Panc1 (cell line): Measurements from ENCODE around the gene SLU7. TPM values are rescaled to one million over a fixed set of nuclear protein-coding genes. Genes with fewer than 3 reads are reported as not detected.

ENCODE experiments used
- ATAC-seq: fragments of 200-7000 bp; cut with Tn5 transposase; 2 replicates; pipeline ENCODE4 v1.9.1; 2020; ENCODE audit warnings: mild to moderate bottlenecking, moderate library complexity
- BruUV-seq: library from RNA; stranded (reverse); fragments of 400-500 nt; replicated peaks from 2 replicates; lab custom pipeline; 2021; lab: Mats Ljungman, UMichigan
- CTCF ChIA-PET: fragments of 300-600 bp; sonication (Branson Sonifier 250); formaldehyde crosslinking; loops from one replicate; lab custom pipeline; 2022; ENCODE audit warnings: antibody characterized with exemption; lab: Charles Lee
- POLR2A ChIA-PET: fragments of 300-600 bp; sonication (Branson Sonifier 250); formaldehyde crosslinking; loops from one replicate; lab custom pipeline; 2022; ENCODE audit warnings: antibody characterized with exemption; lab: Charles Lee
- DNase-seq: peaks from one replicate; pipeline ENCODE4 v3.0.0-alpha.2; 2010; ENCODE audit warnings: low read depth, low spot score
- H3K27ac ChIP-seq: 2 replicates; pipeline ENCODE4 v1.5.1; 2011; ENCODE audit warnings: mild to moderate bottlenecking, low read length, inconsistent platforms
- H3K27me3 ChIP-seq: fragments of 200-500 bp; sonication (Bioruptor generic); 2 replicates; pipeline ENCODE4 v1.6.0; 2014; ENCODE audit warnings: low read length, inconsistent platforms; ENCODE audit not compliant: control insufficient read depth, insufficient read depth
- H3K36me3 ChIP-seq: fragments of 200-500 bp; sonication (Bioruptor generic); 2 replicates; pipeline ENCODE4 v1.5.1; 2014; ENCODE audit warnings: inconsistent platforms, mild to moderate bottlenecking, low read length, moderate library complexity; ENCODE audit not compliant: control insufficient read depth, insufficient read depth
- H3K4me1 ChIP-seq: 2 replicates; pipeline ENCODE4 v1.5.1; 2011; ENCODE audit warnings: inconsistent platforms, mild to moderate bottlenecking, low read length, moderate library complexity; ENCODE audit not compliant: control insufficient read depth, insufficient read depth
- H3K4me3 ChIP-seq, 2 experiments: 2 replicates each; pipeline ENCODE4 v1.5.1; 2011 to 2012; ENCODE audit warnings: low read depth in 2 of 2, low read length in 2 of 2, mild to moderate bottlenecking in 2 of 2, inconsistent platforms in 1 of 2, moderate library complexity in 1 of 2
- H3K9me3 ChIP-seq: fragments of 200-500 bp; sonication (Bioruptor generic); 2 replicates; pipeline ENCODE4 v1.5.1; 2014; ENCODE audit warnings: low read depth, mild to moderate bottlenecking, inconsistent platforms, low read length, moderate library complexity; ENCODE audit not compliant: control insufficient read depth, insufficient read depth
- POLR2AphosphoS5 ChIP-seq: IDR thresholded peaks from 2 replicates; pipeline ENCODE4 v1.6.1; 2012; ENCODE audit warnings: mild to moderate bottlenecking, low read depth, low read length, moderate library complexity
- SIN3A ChIP-seq: IDR thresholded peaks from 2 replicates; pipeline ENCODE4 v1.6.1; 2012; ENCODE audit warnings: low read depth, mild to moderate bottlenecking, low read length, moderate library complexity, borderline replicate concordance; ENCODE audit not compliant: insufficient read depth
- TCF7L2 ChIP-seq: IDR thresholded peaks from 2 replicates; pipeline ENCODE4 v1.6.1; 2011; ENCODE audit warnings: mild to moderate bottlenecking, low read depth, low read length, inconsistent platforms
- in situ Hi-C: cut with HindIII; loops from 2 replicates; pipeline ENCODE4 v1.10.0; 2016; ENCODE audit warnings: low sequenced_read_pairs, low pct_unique_long_range_greater_than_20kb
- intact Hi-C: fragments of 100-400 bp; cut with micrococcal nuclease; formaldehyde crosslinking; loops from one replicate; pipeline ENCODE4 v1.10.0; 2022; ENCODE audit not compliant: unreplicated experiment
- total RNA-seq: library from RNA; stranded (reverse); gene quantifications from one replicate; pipeline ENCODE4 v1.2.1, GENCODE V29; 2021; ENCODE audit not compliant: unreplicated experiment
- TF ChIP-seq, protein P1 (sequence below): fragments of 450-650 bp; IDR thresholded peaks from 2 replicates; pipeline ENCODE4 v1.5.1; 2017; ENCODE audit warnings: mild to moderate bottlenecking
- TF ChIP-seq, protein P2 (sequence below), 2 experiments: IDR thresholded peaks; 2 replicates each; pipeline ENCODE4 v1.6.1; 2011 to 2012; ENCODE audit warnings: low read depth in 2 of 2, control low read depth in 1 of 2, low read length in 1 of 2, mild to moderate bottlenecking in 1 of 2, moderate library complexity in 1 of 2; ENCODE audit not compliant: insufficient read depth in 1 of 2

Gene SLU7
- total RNA-seq, 1 experiment from 2014 or later: 45.7 TPM

DNA sequence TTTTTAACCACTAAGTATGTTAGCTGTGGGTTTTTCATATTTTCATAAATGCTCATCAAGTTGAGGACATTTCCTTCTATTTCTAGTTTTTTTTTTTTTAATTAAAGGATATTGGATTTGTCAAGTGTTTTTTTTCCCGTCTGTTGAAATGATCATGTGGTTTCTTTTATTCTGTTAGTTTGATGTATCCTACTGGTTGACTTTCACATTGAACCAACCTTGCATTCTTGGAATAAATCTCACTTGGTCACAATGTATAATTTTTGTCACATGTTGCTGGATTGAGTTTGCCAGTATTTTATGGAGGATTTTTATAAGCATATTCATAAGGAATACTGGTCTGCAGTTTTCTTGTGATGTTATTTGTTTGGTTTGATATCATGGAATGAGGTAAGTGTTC, 31.4 kb downstream of the SLU7 start:
- ChIA-PET POLR2A (no interaction called here), CTCF (no interaction called here)
- TF ChIP-seq, protein P1, sequence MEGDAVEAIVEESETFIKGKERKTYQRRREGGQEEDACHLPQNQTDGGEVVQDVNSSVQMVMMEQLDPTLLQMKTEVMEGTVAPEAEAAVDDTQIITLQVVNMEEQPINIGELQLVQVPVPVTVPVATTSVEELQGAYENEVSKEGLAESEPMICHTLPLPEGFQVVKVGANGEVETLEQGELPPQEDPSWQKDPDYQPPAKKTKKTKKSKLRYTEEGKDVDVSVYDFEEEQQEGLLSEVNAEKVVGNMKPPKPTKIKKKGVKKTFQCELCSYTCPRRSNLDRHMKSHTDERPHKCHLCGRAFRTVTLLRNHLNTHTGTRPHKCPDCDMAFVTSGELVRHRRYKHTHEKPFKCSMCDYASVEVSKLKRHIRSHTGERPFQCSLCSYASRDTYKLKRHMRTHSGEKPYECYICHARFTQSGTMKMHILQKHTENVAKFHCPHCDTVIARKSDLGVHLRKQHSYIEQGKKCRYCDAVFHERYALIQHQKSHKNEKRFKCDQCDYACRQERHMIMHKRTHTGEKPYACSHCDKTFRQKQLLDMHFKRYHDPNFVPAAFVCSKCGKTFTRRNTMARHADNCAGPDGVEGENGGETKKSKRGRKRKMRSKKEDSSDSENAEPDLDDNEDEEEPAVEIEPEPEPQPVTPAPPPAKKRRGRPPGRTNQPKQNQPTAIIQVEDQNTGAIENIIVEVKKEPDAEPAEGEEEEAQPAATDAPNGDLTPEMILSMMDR: no peak
- TF ChIP-seq, protein P2, sequence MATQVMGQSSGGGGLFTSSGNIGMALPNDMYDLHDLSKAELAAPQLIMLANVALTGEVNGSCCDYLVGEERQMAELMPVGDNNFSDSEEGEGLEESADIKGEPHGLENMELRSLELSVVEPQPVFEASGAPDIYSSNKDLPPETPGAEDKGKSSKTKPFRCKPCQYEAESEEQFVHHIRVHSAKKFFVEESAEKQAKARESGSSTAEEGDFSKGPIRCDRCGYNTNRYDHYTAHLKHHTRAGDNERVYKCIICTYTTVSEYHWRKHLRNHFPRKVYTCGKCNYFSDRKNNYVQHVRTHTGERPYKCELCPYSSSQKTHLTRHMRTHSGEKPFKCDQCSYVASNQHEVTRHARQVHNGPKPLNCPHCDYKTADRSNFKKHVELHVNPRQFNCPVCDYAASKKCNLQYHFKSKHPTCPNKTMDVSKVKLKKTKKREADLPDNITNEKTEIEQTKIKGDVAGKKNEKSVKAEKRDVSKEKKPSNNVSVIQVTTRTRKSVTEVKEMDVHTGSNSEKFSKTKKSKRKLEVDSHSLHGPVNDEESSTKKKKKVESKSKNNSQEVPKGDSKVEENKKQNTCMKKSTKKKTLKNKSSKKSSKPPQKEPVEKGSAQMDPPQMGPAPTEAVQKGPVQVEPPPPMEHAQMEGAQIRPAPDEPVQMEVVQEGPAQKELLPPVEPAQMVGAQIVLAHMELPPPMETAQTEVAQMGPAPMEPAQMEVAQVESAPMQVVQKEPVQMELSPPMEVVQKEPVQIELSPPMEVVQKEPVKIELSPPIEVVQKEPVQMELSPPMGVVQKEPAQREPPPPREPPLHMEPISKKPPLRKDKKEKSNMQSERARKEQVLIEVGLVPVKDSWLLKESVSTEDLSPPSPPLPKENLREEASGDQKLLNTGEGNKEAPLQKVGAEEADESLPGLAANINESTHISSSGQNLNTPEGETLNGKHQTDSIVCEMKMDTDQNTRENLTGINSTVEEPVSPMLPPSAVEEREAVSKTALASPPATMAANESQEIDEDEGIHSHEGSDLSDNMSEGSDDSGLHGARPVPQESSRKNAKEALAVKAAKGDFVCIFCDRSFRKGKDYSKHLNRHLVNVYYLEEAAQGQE (IDR thresholded peaks at IDR 0.05; ENCODE audit: insufficient read depth in 1 of 2, low read depth in 2 of 2, low read length in 1 of 2): no peak
- TF ChIP-seq SIN3A: no peak

DNA sequence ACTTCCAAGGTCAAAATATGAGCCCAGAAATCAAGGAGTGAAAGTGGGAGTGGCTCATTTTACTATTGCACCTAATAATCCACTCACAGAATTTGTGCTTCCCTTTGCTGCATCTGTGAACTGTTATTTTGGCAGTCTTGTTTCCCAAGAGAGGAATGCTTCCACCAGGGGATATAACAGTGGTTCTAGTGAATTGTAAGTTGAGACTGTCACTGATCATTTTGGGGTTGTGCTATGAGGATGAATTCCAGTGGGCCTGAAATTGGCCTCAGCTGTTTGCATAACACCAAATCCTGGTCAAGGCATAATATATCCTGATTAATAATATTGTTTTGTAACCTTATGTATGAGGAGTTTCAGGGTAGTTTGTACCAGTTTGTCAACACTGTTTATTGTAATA, 33.4 kb downstream of the SLU7 start:
- no peak for DNase-seq
- TF ChIP-seq, protein P1: no peak
- TF ChIP-seq, protein P2 (IDR thresholded peaks at IDR 0.05; ENCODE audit: insufficient read depth in 1 of 2, low read depth in 2 of 2, low read length in 1 of 2): no peak
- TF ChIP-seq POLR2AphosphoS5 (no peak), TCF7L2 (no peak), SIN3A (no peak)
- BruUV-seq: no TSS peak
- ATAC-seq: no peak
- Histone ChIP-seq H3K27me3 (peaks cover 7% of the 10 kb centered on the region; the same call in 1 of the 2 replicates), H3K27ac (no peak overlapping the region), H3K36me3 (no peaks in the 10 kb centered on the region), H3K4me1 (no peaks in the 10 kb centered on the region), H3K4me3 (no peak overlapping the region), H3K9me3 (no peaks in the 10 kb centered on the region)
- ChIA-PET CTCF (interaction anchor here (0.6 kb wide), 1 partner anchor 8 kb away, joined by 3 read pairs; no protein-coding TSS in a partner anchor), POLR2A (no interaction called here)
- in situ Hi-C loops: no loop called here
- intact Hi-C loops: no loop called here

More for the DNA sequence above, 31.4 kb downstream of the SLU7 start:
- no peak for ATAC-seq
- no TSS peak for BruUV-seq
- in situ Hi-C loops (no loop called here), intact Hi-C loops (no loop called here)
- no peak overlapping the region for H3K27ac ChIP-seq
- DNase-seq: no peak
- H3K9me3 ChIP-seq: no peaks in the 10 kb centered on the region
- H3K4me3 ChIP-seq: no peak overlapping the region
- H3K4me1 ChIP-seq: no peaks in the 10 kb centered on the region
- H3K36me3 ChIP-seq: no peaks in the 10 kb centered on the region
- H3K27me3 ChIP-seq: no peaks in the 10 kb centered on the region
